ENCODE measurements around the gene CXCL1.
"Not testable (repeated sequence)": the region's sequence is repeated elsewhere in the genome, so short reads cannot be mapped to it uniquely, and the experiment has no call there.

The CXCL1 gene

DNA sequence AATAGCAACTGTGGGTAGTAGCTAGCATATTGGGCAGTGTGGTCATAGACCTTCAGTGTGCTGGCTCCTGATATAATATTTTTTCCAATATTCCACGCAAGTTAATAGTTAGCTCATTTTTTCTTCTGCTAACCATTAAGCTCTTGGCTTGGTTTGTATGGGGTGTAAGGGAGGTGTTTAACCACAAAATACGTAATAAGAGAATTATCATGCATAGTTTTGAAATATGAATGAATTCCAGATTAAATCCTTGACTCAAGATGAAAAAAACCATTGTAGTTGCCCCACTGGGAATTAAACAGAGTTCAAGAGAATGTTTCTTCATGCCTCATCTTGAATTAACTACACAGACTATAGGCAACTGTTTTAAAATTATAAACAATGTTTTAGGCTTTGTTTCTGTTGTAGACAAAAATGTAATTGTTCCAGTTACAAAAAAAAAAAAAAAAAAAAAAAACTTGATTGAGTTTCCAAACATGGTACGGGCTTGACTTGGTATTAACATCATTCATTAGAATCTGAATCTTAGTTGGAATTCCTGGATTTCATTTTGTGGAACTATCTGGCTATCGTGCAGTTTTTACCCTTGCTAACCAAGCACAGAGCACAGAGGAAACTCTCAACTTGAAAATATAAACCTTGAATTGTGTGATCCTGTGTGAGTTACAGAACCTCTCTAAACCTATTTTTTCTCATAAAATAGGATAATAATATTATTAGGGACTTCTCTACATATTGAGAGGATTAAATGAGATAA, 28.4 kb downstream of the CXCL1 start:
- no peak overlapping the region for H3K27ac ChIP-seq (replicated peaks)
- TF ChIP-seq SPI1 (IDR thresholded peaks at IDR 0.05; ENCODE audit: borderline replicate concordance, low read depth) (no peak), GABPA (IDR thresholded peaks at IDR 0.05; ENCODE audit: low read depth) (no peak), POLR2AphosphoS5 (IDR thresholded peaks at IDR 0.05; ENCODE audit: low read depth) (no peak)
- TF ChIP-seq, protein P1, sequence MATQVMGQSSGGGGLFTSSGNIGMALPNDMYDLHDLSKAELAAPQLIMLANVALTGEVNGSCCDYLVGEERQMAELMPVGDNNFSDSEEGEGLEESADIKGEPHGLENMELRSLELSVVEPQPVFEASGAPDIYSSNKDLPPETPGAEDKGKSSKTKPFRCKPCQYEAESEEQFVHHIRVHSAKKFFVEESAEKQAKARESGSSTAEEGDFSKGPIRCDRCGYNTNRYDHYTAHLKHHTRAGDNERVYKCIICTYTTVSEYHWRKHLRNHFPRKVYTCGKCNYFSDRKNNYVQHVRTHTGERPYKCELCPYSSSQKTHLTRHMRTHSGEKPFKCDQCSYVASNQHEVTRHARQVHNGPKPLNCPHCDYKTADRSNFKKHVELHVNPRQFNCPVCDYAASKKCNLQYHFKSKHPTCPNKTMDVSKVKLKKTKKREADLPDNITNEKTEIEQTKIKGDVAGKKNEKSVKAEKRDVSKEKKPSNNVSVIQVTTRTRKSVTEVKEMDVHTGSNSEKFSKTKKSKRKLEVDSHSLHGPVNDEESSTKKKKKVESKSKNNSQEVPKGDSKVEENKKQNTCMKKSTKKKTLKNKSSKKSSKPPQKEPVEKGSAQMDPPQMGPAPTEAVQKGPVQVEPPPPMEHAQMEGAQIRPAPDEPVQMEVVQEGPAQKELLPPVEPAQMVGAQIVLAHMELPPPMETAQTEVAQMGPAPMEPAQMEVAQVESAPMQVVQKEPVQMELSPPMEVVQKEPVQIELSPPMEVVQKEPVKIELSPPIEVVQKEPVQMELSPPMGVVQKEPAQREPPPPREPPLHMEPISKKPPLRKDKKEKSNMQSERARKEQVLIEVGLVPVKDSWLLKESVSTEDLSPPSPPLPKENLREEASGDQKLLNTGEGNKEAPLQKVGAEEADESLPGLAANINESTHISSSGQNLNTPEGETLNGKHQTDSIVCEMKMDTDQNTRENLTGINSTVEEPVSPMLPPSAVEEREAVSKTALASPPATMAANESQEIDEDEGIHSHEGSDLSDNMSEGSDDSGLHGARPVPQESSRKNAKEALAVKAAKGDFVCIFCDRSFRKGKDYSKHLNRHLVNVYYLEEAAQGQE (IDR thresholded peaks at IDR 0.05; ENCODE audit: insufficient replicate concordance, low read depth): no peak
- TF ChIP-seq, protein P2, sequence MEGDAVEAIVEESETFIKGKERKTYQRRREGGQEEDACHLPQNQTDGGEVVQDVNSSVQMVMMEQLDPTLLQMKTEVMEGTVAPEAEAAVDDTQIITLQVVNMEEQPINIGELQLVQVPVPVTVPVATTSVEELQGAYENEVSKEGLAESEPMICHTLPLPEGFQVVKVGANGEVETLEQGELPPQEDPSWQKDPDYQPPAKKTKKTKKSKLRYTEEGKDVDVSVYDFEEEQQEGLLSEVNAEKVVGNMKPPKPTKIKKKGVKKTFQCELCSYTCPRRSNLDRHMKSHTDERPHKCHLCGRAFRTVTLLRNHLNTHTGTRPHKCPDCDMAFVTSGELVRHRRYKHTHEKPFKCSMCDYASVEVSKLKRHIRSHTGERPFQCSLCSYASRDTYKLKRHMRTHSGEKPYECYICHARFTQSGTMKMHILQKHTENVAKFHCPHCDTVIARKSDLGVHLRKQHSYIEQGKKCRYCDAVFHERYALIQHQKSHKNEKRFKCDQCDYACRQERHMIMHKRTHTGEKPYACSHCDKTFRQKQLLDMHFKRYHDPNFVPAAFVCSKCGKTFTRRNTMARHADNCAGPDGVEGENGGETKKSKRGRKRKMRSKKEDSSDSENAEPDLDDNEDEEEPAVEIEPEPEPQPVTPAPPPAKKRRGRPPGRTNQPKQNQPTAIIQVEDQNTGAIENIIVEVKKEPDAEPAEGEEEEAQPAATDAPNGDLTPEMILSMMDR (IDR thresholded peaks at IDR 0.05; ENCODE audit: insufficient read depth, low read length): no peak
- no peaks in the 10 kb centered on the region for H3K27me3 ChIP-seq (ENCODE audit: insufficient read depth, poor library complexity, severe bottlenecking)
- no peak for DNase-seq (ENCODE audit: low read depth in 1 of 2, low spot score in 1 of 2)
- H3K4me3 ChIP-seq (replicated peaks; ENCODE audit: insufficient read depth, low read length): no peak overlapping the region

DNA sequence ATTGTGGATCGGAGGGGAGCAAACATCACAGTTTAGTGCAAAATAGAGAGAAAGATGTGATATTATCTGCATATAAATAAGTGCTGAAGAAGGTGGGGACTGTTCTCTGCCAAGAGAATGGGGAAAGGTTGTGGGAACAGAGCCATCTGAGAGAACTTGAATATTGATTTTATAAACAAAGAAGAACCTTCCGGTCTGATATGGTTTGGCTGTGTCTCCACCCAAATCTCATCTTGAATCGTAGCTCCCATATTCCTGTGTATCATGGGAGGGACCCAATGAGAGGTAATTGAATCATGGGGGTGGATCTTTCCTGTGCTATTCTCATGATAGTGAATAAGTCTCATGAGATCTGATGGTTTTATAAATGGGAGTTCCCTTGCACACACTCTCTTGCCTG, 30.1 kb downstream of the CXCL1 start:
- not testable (repeated sequence) for H3K27ac ChIP-seq (replicated peaks); DNase-seq (ENCODE audit: low read depth in 1 of 2, low spot score in 1 of 2); H3K27me3 ChIP-seq (ENCODE audit: insufficient read depth, poor library complexity, severe bottlenecking); H3K4me3 ChIP-seq (replicated peaks; ENCODE audit: insufficient read depth, low read length)

DNA sequence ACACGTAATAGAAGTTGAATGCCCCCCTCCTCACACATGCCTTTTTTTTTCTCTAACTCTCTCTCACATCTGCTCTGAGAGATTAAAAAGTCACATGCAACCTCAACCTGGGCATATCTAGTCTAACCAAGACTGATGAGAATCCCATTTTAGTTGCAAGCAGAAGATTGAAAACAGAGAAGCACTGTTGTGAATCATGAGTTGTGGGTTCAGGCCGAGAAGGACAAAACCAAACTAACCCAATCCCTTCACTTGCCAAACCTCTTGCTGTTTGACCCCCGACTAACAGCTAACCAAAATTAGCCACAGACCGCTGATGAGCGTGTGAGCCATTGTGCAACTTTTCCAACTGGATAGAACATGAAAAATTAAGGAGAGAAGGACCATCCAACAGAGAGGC, 31.8 kb downstream of the CXCL1 start:
- no peak for DNase-seq (ENCODE audit: low read depth in 1 of 2, low spot score in 1 of 2)
- H3K27me3 ChIP-seq (ENCODE audit: insufficient read depth, poor library complexity, severe bottlenecking): no peaks in the 10 kb centered on the region
- TF ChIP-seq POLR2AphosphoS5 (IDR thresholded peaks at IDR 0.05; ENCODE audit: low read depth) (no peak), GABPA (IDR thresholded peaks at IDR 0.05; ENCODE audit: low read depth) (no peak), SPI1 (IDR thresholded peaks at IDR 0.05; ENCODE audit: borderline replicate concordance, low read depth) (no peak)
- TF ChIP-seq, protein P2 (IDR thresholded peaks at IDR 0.05; ENCODE audit: insufficient read depth, low read length): no peak
- TF ChIP-seq, protein P1 (IDR thresholded peaks at IDR 0.05; ENCODE audit: insufficient replicate concordance, low read depth): no peak
- H3K4me3 ChIP-seq (replicated peaks; ENCODE audit: insufficient read depth, low read length): no peak overlapping the region
- no peak overlapping the region for H3K27ac ChIP-seq (replicated peaks)

DNA sequence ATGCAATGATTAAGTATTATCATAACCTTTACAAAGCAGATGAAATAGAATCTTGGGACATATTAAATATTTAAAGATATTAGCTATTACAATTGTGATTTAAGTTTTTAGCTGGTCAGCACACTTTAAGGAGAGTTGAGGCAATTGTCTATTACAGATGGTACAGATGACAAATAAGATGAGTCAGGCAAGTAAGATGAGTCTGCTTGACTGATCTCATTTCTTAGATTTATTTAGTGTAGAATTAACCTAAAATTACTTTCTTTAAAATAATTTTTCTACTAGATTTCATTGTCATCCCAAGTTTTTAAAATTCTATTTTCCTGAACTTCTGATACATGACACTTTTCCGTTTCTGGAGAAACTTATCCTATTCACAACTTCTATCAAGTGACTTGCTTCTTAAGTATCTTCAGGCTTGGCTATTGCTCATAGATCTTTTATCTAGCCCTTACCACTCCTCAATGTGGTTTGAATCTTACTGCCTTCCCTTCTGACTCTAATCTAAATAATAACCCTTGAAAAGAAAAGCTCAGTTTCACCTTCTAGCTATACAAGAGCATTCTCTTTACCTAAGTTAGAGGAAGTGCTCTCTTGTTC, 32.9 kb downstream of the CXCL1 start:
- no peak for DNase-seq (ENCODE audit: low read depth in 1 of 2, low spot score in 1 of 2)
- TF ChIP-seq GABPA (IDR thresholded peaks at IDR 0.05; ENCODE audit: low read depth) (no peak), SPI1 (IDR thresholded peaks at IDR 0.05; ENCODE audit: borderline replicate concordance, low read depth) (0 out of 2 replicates have a peak, but pooled peaks have one; percentile 46)
- Histone ChIP-seq H3K27me3 (ENCODE audit: insufficient read depth, poor library complexity, severe bottlenecking) (no peaks in the 10 kb centered on the region), H3K27ac (replicated peaks) (no peak overlapping the region), H3K4me3 (replicated peaks; ENCODE audit: insufficient read depth, low read length) (no peak overlapping the region)

All from HL-60 (cell line).